Measurements from ENCODE around the gene MLYCD.
A peak's percentile ranks its signal among the peaks of the same experiment; 100 is the strongest.

MLYCD gene

DNA sequence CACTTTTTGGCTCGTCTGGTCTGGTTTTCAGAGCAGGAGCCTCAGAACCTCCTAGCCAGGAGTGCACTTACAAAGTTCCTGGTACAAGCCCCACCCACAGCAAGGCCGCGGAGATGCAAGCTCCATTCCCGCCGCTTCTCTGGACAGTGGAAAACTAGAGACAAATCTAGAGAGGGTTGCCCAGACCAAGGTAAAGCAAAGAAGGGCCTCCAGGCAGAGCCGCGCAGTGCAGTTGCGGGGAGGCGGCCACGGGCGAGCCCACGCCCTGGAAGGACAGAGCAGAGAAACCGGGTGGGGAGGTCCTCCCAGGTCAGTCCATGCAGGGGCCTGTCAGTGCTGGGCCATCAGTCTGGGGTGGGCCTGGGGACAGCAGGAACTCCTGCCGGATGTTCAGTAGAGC, 43.2 kb downstream of the MLYCD start:
- no peak for DNase-seq

DNA sequence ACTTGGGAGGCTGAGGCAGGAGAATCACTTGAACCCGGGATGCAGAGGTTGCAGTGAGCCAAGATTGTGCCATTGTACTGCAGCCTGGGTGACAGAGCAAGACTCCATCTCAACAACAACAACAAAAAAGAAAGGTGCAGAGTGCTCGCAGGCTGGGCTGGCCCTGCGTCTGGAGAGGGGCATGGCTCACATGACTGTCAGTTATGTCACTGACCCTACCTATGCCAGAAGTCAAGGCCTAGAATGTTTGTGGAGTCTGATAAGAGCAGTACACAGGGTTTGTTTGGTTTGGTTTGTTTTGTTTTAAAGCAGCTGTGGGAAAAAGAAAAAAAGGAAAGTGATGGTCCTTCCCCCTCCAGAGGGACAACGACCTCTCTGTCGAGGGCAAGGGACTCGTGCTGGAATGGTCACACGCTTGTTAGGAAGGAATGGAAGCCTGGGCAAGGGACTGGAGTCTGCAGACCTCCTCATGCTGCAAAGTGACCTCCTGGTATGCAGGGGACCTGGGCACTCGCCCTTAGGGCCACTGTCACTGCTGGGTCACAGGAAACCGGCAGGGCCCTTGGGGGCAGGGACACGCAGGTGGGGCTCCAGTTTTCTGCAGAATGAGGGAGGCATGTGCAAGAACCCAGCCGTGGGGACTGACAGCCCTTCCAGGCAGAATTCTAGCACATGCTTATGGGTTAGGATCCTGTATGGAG, 44.0 kb downstream of the MLYCD start:
- DNase-seq: no peak

DNA sequence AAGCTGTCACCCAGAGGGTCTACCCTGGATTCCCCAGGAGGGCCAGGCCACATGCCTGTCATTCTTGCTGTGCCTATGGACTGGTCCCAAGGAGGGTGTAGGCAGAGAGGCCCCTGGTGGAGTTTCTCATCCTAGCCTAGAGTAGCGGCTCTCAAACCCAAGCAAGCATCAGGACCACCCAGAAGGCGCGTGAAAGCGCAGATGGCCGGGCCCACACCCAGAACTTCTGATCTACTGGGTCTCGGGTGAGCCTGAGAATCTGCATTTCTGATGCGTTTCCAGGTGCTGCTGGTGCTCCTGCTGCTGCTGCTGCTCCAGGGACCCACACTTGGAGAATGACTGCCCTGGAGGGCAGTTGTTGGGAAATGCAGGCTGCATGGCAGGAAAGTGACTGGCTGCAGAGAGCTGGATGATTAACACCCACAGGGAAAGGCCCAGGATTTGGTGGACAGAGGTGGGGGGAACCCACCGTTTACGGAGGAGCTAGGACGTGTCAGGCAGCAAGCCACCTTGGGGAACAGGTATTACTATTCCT, 44.7 kb downstream of the MLYCD start:
- no peak for DNase-seq

DNA sequence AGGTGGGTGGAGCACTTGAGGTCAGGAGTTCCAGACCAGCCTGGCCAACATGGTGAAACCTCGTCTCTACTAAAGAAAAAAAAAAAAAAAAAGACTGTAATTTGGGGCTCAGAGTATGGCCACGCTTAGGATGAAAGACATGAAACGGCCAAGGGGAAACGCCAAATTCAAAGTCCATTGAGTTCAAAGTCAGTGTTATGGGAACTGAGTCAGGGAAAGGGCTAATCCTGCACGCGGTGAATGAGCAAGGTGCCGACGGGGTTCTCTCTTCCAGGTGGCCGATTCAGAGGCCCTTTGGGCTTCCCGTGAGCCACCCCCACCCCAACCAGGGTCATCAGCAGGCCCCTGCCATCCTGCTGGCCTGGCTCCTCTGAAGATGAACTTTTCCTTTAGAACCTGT, 46.7 kb downstream of the MLYCD start:
- DNase-seq: no peak

DNA sequence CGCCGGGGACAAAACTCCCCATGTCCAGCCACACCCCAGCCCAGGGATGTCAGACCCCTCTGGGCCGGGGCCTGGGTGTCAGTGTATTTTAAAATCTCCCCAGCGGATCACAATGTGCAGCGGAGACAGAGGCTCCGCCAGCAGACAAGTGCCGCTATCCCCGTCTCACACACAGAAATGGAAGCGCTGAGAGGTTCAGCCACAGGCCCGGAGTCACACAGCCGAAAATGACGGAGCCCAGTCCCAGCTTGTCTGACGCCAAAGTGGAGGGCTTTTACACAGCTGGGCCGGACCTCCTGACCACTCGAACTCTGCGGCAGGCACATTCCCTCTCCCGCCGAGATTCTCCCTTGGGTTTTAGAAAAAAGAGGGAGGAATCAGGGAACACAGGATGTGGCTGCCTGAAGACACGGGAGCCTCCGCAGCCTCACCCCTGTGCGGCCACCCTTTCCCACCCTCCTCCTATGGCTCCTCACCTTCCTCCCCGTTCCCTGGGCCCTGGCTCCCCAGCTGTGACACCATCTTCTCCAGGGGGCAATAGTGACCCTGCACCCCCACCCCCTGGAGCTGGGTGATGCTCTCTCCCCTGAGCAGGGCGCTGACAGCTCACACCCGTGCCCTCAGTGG, 47.4 kb downstream of the MLYCD start:
- no peak for DNase-seq

DNA sequence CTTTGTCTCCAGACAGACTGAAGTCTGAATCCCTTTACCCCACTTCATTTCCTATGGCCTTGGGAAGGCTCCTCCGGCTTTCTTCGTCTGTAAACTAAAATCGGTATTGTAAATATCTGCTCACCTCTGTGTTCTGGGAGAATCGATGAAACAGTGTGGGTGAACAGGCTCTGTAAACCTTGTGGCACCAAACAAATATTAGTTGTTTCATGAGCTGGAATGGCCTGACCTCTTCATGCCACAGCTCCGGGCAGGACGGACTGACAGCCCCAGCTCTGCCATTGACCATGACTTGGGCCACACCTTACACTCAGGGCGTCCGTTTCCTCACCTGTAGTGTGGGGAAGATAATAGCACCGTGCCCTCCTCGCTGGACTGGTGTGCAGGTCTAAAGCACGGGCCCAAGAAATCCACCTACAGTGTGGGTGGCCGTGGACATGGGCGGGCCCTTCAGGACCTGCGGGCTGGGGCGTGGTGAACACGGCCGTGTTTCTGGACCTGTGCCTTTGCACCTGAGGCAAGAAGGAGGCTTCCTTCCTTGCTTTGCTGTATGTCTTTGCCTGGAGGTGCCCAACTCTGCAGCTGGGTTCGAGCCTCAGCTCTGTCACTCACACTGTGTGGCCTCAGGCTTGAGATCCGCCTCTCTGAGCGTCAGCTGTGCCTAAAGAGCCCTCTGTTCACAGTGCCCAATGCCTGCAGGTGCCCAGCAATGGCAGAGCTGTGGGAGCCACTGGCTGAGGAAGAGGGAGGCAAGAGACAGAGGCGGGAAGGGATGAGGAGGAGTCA, 48.1 kb downstream of the MLYCD start:
- DNase-seq: no peak

DNA sequence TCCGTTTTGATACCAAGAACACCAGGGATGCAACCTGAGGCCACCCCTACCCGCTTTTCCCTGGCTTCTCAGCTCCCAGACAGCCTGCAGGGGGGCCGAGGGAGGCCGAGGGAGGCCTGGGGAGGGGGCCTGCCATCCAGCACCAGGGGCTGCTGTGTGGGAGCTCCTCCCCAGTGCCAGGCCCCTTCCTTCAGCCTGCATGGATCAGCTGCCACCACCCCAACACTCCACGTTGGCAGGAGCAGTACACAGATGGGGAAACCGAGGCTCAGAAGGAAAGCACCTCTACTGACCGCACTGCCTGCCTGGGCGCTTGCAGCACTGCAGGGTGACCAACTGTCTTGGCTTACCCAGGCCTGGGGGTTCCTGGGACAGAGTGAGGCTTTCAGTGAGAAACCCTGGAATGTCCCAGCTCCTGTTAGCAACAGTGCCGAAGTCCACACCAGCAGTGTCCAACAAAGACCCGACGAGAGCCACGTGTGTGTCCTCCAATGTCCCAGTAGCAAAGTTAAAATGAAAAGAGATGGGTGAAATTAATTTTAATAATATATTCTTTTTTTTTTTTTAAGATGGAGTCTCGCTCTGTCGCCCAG, 48.8 kb downstream of the MLYCD start:
- no peak for DNase-seq

DNA sequence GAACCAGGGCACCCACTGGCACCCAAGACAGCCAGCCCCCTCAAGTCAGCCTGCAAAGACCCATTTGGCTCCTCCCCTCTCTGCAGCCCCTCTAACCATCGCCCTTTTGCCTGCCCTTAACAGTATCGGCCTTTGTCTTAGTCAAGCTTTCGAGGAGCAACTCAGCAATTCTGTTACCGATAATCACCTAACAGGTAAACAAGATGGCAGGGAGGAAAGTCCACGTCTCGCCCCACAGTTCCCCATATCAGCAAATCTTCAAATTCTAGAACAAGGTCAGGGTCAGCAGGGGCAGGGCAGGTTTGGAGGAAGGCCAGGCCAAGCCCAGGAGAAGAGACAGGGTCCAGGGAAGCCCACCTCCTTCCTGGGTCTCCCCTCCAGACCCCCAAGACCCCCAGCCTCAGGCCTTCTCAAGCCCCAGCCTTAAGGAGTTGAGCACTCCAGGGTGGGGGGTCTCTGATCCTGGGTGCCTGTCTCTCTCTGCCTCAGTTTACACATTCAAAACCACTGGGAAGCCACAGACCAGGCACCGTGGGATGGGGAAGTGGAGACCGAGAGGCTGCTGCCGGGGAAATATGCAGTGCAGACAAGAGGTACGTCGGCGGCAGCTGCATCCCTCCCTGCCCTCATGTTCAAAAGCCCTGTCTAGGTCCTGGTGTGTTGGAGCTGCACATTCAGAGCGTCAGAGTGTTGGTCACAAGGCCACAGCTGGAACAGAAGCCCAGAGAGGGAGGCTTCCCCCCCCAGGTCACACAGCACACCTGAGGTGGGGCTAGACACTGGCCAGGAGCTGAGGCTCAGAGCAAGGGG, 50.2 kb downstream of the MLYCD start:
- no peak for DNase-seq

DNA sequence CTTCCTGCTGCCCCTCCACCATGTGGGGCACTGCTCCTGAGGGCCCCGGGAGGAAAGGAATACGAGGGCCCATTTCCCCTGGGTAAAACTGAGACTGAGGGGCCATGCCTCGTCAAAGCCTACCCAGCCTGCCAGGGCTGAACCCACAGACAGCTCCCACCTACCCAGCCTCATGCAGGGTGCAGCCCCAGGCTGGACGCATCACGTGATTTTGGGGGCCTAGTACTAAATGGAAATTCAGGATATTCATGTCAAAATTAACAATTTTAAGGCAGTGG, 50.7 kb downstream of the MLYCD start:
- DNase-seq: no peak

DNA sequence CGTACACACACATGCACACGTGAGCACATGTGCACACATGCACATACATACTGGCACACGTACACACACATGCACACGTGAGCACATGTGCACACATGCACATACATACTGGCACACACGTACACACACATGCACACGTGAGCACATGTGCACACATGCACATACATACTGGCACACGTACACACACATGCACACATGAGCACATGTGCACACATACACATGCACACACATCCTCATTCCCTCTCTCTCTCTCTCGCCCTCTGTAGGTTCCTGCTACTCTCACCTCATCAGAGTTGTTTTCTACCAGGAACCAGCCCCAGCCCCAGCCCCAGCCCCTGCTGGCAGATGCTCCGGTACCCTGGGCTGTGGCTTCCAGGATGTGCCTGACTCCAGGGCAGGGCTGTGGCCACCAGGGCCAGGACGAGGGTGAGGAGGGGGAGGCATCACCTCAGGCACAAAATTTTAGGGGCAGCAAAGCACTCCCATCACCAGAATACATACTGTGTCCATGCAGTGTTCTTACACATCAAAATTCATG, 52.0 kb downstream of the MLYCD start:
- peak; percentile 1 for DNase-seq

DNA sequence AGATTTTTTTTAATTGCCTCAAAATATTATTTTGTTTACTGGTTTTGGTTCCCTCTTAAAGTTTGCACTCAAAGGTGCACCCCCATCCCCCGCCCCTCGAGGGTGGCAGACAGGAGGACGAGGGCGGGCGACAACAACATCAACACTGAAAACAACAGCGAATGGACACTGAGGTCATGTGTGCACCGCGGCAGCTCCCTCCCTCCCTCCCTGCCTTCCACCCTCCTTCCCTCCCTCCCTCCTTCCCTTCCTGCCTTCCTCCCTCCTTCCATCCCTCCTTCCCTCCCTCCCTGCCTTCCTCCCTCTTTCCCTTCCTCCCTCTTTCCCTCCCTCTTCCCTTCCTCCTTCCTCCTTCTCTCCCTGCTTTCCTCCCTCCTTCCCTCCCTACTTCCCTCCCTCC, 52.6 kb downstream of the MLYCD start:
- DNase-seq: no peak

DNA sequence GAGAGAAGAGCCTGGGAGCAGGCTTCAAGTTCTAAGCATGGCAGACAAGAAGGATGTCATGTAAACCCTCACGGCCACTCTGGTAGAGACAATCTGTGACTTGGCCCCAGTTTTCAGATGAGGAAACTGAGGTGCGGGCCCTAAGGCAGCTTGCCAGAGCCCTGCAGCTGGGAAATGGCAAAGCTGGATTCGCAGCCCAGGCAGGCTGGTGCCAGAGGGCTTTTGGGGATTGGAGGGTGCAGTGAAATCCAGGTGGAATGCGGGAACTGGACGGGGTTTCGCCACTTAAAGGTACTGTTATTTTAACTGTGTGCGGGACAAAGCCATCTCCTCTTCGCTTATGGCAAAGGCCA, 53.6 kb downstream of the MLYCD start:
- DNase-seq: no peak

DNA sequence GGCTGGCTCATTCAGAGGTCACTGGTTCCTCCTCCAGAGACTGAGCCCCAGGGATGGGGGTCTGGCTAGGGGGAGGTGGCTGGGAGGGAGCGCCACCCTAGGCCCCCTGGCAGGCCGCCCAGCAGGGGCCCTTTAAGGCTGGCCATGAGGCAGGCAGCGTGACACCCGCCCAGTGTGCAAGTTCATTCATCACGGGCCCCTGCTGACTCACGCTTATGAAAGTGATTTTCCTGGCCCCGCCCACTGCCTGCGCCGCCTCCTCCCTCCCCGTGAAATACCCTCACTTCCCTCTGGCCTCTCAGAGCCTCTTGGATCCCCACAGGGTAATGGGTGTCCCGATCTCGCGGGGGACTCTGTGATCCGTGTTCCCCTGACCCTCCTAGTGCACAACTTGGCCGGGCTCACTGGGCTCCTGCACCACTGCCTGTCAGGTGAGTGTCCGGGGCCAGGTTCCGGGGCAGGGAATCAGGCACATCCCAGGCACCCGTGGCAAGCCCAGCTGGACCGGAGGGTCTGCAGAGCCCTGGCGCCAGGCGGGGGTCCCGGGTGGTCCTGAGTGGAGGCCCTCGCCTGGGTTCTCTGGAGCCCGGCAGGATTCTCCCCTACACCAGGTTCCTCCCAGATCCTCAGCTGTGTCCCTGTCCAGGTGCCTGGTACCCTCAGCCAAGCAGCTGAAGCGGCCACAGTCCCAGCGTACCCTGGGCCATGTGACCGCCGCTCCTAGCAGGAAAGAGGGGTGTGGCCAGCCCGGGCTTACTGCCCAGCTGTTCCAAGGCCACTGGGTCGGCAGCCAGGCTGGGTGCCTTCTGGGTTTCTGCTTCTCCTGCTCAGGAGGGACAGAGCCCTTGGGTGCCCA, 54.3 kb downstream of the MLYCD start, which contains the start of gene OSGIN1:
Gene OSGIN1, plus strand, starts transcription at position 301 of the 856 bp plus-strand sequence. CDS start 4,432 bp downstream, outside the sequence.
- peak; percentile 57 for DNase-seq

DNA sequence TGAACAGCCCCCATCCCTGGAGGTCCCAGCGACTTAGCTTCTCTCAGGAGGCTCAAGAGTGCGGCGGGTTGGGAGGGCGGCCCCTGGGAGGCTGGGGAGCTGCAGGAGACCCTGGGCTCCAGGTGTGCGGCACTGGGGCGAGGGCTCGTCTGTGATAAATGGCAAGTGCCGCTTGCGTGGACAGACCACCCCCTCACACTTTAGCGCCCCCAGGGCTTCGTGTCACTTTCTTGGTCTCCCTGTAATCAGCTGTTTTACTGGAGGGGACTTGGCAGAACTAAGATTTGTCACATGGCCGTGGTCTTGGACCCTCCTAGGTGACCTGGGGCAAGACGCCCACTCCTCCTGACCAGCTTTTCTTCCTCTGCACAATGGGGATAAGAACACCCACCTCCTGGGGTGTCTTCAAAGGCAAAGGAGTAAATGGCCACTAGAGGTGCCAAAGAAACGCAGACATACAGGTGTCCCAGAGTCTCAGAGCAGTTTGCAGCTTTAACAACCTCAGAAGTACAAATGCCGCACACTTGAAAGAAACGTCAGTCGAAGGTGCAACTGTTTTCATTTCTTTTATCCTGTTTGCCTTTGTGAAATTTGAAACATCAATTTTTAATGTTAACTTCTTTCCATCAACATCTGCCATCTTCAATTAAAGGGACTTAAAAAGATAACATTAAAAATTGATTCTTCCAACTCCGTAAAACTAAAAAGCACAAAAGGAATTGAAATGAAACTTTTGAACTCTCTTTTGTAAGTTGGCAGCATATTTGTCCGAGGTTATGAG, 55.1 kb downstream of the MLYCD start:
- DNase-seq: peak; percentile 22

DNA sequence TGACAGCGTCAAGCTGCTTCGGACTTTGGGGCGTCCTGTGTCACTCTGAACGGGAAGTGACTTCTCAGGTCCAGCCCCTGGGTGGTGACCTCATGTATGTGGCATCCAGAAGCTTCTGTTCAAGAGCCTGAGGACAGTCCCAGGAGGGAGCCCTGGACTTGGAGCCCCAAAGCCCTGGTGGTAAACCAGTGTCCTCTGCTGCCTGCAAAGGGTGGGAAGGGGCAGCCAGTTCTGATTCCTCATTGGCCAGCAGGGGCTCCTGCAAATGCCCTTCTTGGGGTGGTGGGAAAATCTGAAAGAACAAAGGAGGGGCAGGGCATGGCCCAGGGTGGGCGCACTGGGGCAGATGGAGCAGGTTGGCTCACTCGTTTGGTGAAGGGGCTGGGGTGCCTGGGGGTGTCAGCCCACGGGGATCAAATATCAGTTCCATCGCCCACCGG, 55.7 kb downstream of the MLYCD start:
- DNase-seq: no peak

DNA sequence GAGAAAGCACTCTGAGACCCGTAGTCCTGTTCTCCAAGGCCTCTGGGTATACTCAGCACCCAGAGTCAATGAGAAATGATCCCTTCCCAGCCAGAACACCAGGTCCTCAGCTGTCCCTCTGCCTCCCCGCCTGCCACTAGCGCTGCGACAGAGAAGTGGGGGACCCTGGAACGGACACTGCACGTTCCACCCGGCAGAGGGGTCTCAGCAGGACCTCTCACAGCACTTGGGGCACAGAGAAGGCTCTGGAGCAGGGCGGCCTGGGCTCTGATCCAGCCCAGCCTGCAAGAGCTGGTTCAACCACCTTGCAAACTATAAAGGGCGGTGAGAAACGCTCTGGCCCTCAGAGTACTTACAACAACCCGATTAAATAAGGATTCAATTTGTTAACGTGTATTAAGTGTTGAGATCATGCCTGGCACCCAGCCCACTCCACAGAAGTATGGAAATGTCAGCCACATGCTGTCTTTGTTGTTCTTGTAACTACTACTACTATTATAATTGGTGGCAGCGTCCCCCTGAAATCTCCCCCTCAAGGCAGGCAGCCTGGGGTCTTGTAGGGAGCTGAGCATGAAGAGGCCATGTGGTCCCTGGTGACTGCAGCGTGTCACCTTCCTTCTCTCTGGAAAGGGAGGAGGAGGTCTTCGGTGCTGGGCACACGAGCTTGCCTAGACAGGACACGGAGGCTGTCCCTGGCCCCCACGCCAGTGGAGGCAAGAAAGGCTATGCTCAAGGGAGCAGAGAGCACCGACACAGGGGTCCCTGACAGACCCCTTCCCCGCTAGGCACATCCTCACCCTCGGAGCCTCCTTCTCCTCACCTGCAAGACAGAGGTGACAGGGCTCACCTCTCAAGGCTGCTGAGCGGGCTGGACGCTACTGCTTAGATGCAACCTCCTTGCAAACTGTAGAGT, 56.6 kb downstream of the MLYCD start:
- no peak for DNase-seq

DNA sequence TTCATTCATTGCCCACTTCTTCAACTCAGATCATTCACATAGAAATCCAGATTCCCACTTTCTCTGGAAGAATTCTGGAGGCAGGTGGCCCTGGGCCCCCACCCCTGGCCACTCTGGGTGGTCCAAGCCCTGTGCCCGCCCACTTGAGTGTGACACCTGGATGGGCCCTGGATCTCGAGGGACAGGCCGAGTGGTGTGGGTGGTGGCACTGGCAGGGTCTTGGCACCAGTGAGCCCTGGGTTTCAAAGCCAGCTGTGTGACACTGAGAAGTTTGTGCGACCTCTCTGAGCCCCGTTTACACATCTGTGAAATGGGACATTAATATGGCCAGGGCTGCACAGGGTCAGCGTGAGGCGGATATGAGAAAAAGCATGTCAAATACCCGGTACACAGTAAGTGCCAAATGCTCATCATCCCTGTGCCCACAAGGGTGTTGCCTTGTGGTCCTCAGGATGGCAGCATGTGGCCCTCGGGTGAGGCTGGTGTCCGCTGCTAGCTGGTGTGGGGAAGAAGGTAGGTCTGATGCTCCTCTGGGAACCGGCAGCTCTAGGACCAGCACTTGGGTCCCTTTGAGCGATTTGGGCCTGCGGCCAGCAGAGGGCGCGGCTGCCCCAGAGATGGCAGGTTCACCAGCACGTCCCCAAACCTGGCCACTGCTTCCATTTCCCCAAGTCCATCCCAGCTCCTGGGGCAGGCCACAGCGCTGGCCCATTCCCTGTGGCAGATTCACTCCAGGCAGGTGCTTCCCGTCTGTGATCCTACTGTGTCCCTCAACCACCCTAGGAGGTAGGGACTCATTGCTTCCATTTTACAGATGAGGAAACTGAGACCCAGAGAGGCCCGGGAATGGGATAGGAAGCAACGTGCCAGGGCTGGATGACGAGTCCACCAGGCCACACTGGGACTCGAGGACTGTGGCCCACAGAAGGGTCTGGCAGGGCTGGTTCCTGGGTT, 57.7 kb downstream of the MLYCD start:
- peak; percentile 55 for DNase-seq

DNA sequence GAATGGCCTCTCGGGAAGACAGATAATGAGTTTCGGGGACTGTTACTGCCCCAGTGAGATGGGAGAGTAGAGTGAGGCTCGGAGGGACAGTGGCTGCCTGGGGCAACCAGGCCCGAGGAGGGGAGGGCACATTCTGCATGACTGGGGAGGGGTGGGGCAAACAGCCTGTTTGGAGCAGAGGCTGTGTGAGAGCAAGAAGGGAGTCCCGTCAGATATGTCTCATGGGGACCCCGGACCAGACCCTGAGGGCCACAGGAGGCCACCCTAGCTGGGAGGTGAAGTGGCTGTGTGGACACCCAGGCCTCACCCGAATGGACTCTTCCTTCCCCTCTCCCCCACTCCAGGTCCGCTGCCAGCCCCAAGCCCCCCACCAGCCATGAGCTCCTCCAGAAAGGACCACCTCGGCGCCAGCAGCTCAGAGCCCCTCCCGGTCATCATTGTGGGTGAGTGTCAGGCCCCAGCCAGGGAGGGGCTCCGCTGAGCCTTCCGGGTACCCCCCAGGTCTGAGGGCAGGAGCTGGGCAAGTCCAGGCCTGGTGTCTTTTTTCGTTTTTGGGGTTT, 58.5 kb downstream of the MLYCD start:
- DNase-seq: no peak

Measured in NCI-H510A treated with DMSO at 0.1 percent for 48 hours (cell line).